Trophoblast cell (in vitro differentiated cells and primary cell): ENCODE measurements around the gene TRAPPC2.

Experiments
- DNase-seq, 2 donors: peaks; one replicate each; pipeline ENCODE4 v3.0.0-alpha.2; 2016
- H2AFZ ChIP-seq: 2 replicates; pipeline ENCODE4 v1.6.1; 2013; ENCODE audit warnings: low read length, moderate library complexity, mild to moderate bottlenecking; ENCODE audit not compliant: insufficient read depth, poor library complexity
- H2AK5ac ChIP-seq: 2 replicates; pipeline ENCODE4 v1.6.1; 2013; ENCODE audit warnings: mild to moderate bottlenecking, low read length
- H2BK120ac ChIP-seq: 2 replicates; pipeline ENCODE4 v1.6.1; 2013; ENCODE audit warnings: low read length, mild to moderate bottlenecking, moderate library complexity; ENCODE audit not compliant: insufficient read depth, poor library complexity
- H2BK12ac ChIP-seq: 2 replicates; pipeline ENCODE4 v1.6.1; 2013; ENCODE audit warnings: mild to moderate bottlenecking, low read length, moderate library complexity
- H2BK5ac ChIP-seq: 2 replicates; pipeline ENCODE4 v1.6.1; 2013; ENCODE audit warnings: low read length, low read depth, moderate library complexity, mild to moderate bottlenecking; ENCODE audit not compliant: poor library complexity
- H3K14ac ChIP-seq: 2 replicates; pipeline ENCODE4 v1.6.1; 2013; ENCODE audit warnings: mild to moderate bottlenecking, low read length
- H3K18ac ChIP-seq: 2 replicates; pipeline ENCODE4 v1.6.1; 2013; ENCODE audit warnings: mild to moderate bottlenecking, low read length
- H3K23ac ChIP-seq: 2 replicates; pipeline ENCODE4 v1.6.1; 2013; ENCODE audit warnings: low read length
- H3K27ac ChIP-seq: 2 replicates; pipeline ENCODE4 v1.5.1; 2013; ENCODE audit warnings: low read depth, mild to moderate bottlenecking, inconsistent platforms, low read length, moderate library complexity
- H3K27me3 ChIP-seq: 2 replicates; pipeline ENCODE4 v1.6.1; 2013; ENCODE audit warnings: inconsistent platforms, mild to moderate bottlenecking, low read length, moderate library complexity; ENCODE audit not compliant: insufficient read depth
- H3K36me3 ChIP-seq, 2 experiments: 1 replicate in 1 of 2; 2 replicates in 1 of 2; pipeline ENCODE4 v1.6.1; 2013; ENCODE audit warnings: low read length in 2 of 2, mild to moderate bottlenecking in 2 of 2, moderate library complexity in 1 of 2; ENCODE audit not compliant: insufficient read depth in 2 of 2, control insufficient read depth in 1 of 2
- H3K4ac ChIP-seq: 2 replicates; pipeline ENCODE4 v1.6.1; 2013; ENCODE audit warnings: low read depth, mild to moderate bottlenecking, low read length, moderate library complexity
- H3K4me1 ChIP-seq, 2 experiments: 1 replicate in 1 of 2; 2 replicates in 1 of 2; pipeline ENCODE4 v1.6.1; 2013; ENCODE audit warnings: low read length in 2 of 2, mild to moderate bottlenecking in 2 of 2, moderate library complexity in 1 of 2; ENCODE audit not compliant: insufficient read depth in 2 of 2, control insufficient read depth in 1 of 2
- H3K4me2 ChIP-seq: 2 replicates; pipeline ENCODE4 v1.6.1; 2013; ENCODE audit warnings: inconsistent platforms, mild to moderate bottlenecking, low read length, moderate library complexity
- H3K4me3 ChIP-seq: 2 replicates; pipeline ENCODE4 v1.5.1; 2013; ENCODE audit warnings: mild to moderate bottlenecking, low read depth, low read length, inconsistent platforms
- H3K79me1 ChIP-seq: one replicate; pipeline ENCODE4 v1.6.1; 2013; ENCODE audit warnings: low read length
- H3K79me2 ChIP-seq: 2 replicates; pipeline ENCODE4 v1.6.1; 2013; ENCODE audit warnings: low read length, mild to moderate bottlenecking; ENCODE audit not compliant: control insufficient read depth, insufficient read depth, poor library complexity
- H3K9ac ChIP-seq: 2 replicates; pipeline ENCODE4 v1.6.1; 2013; ENCODE audit warnings: mild to moderate bottlenecking, low read length
- H3K9me3 ChIP-seq: 2 replicates; pipeline ENCODE4 v1.6.1; 2013; ENCODE audit warnings: low read depth, mild to moderate bottlenecking, control low read depth, inconsistent platforms, low read length; ENCODE audit not compliant: insufficient read depth
- H4K12ac ChIP-seq: 2 replicates; pipeline ENCODE4 v1.6.1; 2013; ENCODE audit warnings: low read depth, mild to moderate bottlenecking, low read length, moderate library complexity
- H4K8ac ChIP-seq: 2 replicates; pipeline ENCODE4 v1.6.1; 2013; ENCODE audit warnings: low read depth, mild to moderate bottlenecking, low read length, moderate library complexity
- H4K91ac ChIP-seq: one replicate; pipeline ENCODE4 v1.6.1; 2013; ENCODE audit warnings: low read depth, mild to moderate bottlenecking, low read length, moderate library complexity
- WGBS: extraction: QIAGEN DNeasy Blood & Tissue Kit; methylation state at CpG from one replicate; pipeline ENCODE4 v1.1.7; 2013; ENCODE audit warnings: missing lambda C conversion rate; ENCODE audit not compliant: insufficient read length, insufficient coverage; ENCODE audit errors: extremely low coverage; 5-methylcytosine and 5-hydroxymethylcytosine counted together

The TRAPPC2 gene

GRCh38 chrX:13775837-13776236 lies 41.4 kb upstream of the TRAPPC2 start:
- no peak overlapping the region for H4K12ac ChIP-seq
- H4K91ac ChIP-seq = no peak overlapping the region
- no peak overlapping the region for H2AK5ac ChIP-seq
- H3K14ac ChIP-seq = no peak overlapping the region
- no peak overlapping the region for H3K27ac ChIP-seq
- no peaks in the 10 kb centered on the region for H3K27me3 ChIP-seq
- H4K8ac ChIP-seq = no peak overlapping the region
- DNase-seq = no peak
- H3K79me2 ChIP-seq = no peaks in the 10 kb centered on the region
- H2BK5ac ChIP-seq = no peak overlapping the region
- H3K9ac ChIP-seq = no peak overlapping the region
- no peak overlapping the region for H3K4ac ChIP-seq
- H3K9me3 ChIP-seq = no peaks in the 10 kb centered on the region
- H3K4me2 ChIP-seq = no peak overlapping the region
- WGBS = no CpG with 5 or more reads among the region's 3 CpGs
- no peak overlapping the region for H3K23ac ChIP-seq
- no peak overlapping the region for H2AFZ ChIP-seq
- peaks cover 3% of the 10 kb centered on the region for H3K79me1 ChIP-seq
- peaks cover 4% of the 10 kb centered on the region in 2 experiments for H3K4me1 ChIP-seq
- H3K4me3 ChIP-seq = no peak overlapping the region
- no peak overlapping the region for H2BK120ac ChIP-seq
- no peak overlapping the region for H3K18ac ChIP-seq
- no peak overlapping the region for H2BK12ac ChIP-seq
- H3K36me3 ChIP-seq = peaks cover 5 to 15% of the 10 kb centered on the region in 2 experiments

GRCh38 chrX:13774696-13775095 lies 40.3 kb upstream of the TRAPPC2 start:
- H3K79me2 ChIP-seq = no peaks in the 10 kb centered on the region
- H3K4me1 ChIP-seq = no peaks in the 10 kb centered on the region
- no peak for DNase-seq
- WGBS = no CpG with 5 or more reads among the region's 2 CpGs
- H2BK5ac ChIP-seq = no peak overlapping the region
- H3K14ac ChIP-seq = no peak overlapping the region
- no peak overlapping the region for H2AFZ ChIP-seq
- no peak overlapping the region for H3K4me3 ChIP-seq
- no peak overlapping the region for H2AK5ac ChIP-seq
- no peaks in the 10 kb centered on the region for H3K79me1 ChIP-seq
- no peak overlapping the region for H3K9ac ChIP-seq
- no peak overlapping the region for H4K91ac ChIP-seq
- H3K23ac ChIP-seq = no peak overlapping the region
- H2BK12ac ChIP-seq = no peak overlapping the region
- H4K8ac ChIP-seq = no peak overlapping the region
- H4K12ac ChIP-seq = no peak overlapping the region
- H2BK120ac ChIP-seq = no peak overlapping the region
- no peak overlapping the region for H3K4ac ChIP-seq
- H3K9me3 ChIP-seq = no peaks in the 10 kb centered on the region
- no peaks in the 10 kb centered on the region for H3K27me3 ChIP-seq
- no peak overlapping the region for H3K27ac ChIP-seq
- peaks cover 3 to 16% of the 10 kb centered on the region in 2 experiments for H3K36me3 ChIP-seq
- no peak overlapping the region for H3K4me2 ChIP-seq
- H3K18ac ChIP-seq = no peak overlapping the region

GRCh38 chrX:13770013-13770535 lies 35.7 kb upstream of the TRAPPC2 start:
- Histone ChIP-seq H3K18ac (no peak overlapping the region), H3K27ac (no peak overlapping the region), H2BK120ac (no peak overlapping the region), H4K12ac (no peak overlapping the region), H3K27me3 (no peaks in the 10 kb centered on the region), H3K4me2 (no peak overlapping the region), H3K4me1 (no peaks in the 10 kb centered on the region), H3K36me3 (peaks cover 9 to 22% of the 10 kb centered on the region in 2 experiments), H4K8ac (no peak overlapping the region), H3K79me2 (no peaks in the 10 kb centered on the region), H2AK5ac (no peak overlapping the region), H2BK5ac (no peak overlapping the region), H3K4ac (no peak overlapping the region), H3K79me1 (no peaks in the 10 kb centered on the region), H3K9ac (no peak overlapping the region), H2AFZ (no peak overlapping the region), H3K9me3 (no peaks in the 10 kb centered on the region), H3K4me3 (no peak overlapping the region), H4K91ac (no peak overlapping the region), H2BK12ac (no peak overlapping the region), H3K23ac (no peak overlapping the region), H3K14ac (no peak overlapping the region)
- no CpG with 5 or more reads among the region's 3 CpGs for whole genome bisulfite sequencing
- no peak for DNase-seq

- no peak overlapping the region for H3K18ac ChIP-seq
- H3K4me3 ChIP-seq = no peak overlapping the region
- H4K8ac ChIP-seq = no peak overlapping the region
- no peak overlapping the region for H3K9ac ChIP-seq
- H4K91ac ChIP-seq = no peak overlapping the region
- no peak overlapping the region for H3K23ac ChIP-seq
- H2AFZ ChIP-seq = no peak overlapping the region
- no peaks in the 10 kb centered on the region for H3K27me3 ChIP-seq
- no peak overlapping the region for H4K12ac ChIP-seq
- no peak overlapping the region for H2BK120ac ChIP-seq
- WGBS = no CpG with 5 or more reads among the region's 4 CpGs
- H3K9me3 ChIP-seq = no peaks in the 10 kb centered on the region
- no peak overlapping the region for H3K4ac ChIP-seq
- no peak for DNase-seq
- no peaks in the 10 kb centered on the region for H3K79me1 ChIP-seq
- no peak overlapping the region for H3K4me2 ChIP-seq
- H3K4me1 ChIP-seq = no peaks in the 10 kb centered on the region
- H3K27ac ChIP-seq = no peak overlapping the region
- peaks cover 11 to 20% of the 10 kb centered on the region in 2 experiments for H3K36me3 ChIP-seq
- no peak overlapping the region for H2AK5ac ChIP-seq
- no peak overlapping the region for H3K14ac ChIP-seq
- H3K79me2 ChIP-seq = no peaks in the 10 kb centered on the region
- H2BK5ac ChIP-seq = no peak overlapping the region
- H2BK12ac ChIP-seq = no peak overlapping the region
Measured at GRCh38 chrX:13768939-13769338, 34.5 kb upstream of the TRAPPC2 start.
